SU-DHL-6 (cell line): Measurements from ENCODE around the gene ZNF772.

ENCODE experiments used
- EZH2phosphoT487 ChIP-seq: fragments of 200-600 bp; sonication (generic), shearing (Covaris generic); conservative IDR thresholded peaks from 2 replicates; pipeline ENCODE4 v1.6.1; 2018; ENCODE audit warnings: mild to moderate bottlenecking, antibody characterized with exemption, low read length, moderate library complexity, mixed read lengths
- TF ChIP-seq, protein P1 (sequence below): fragments of 200-600 bp; sonication (generic); IDR thresholded peaks from one replicate; pipeline ENCODE4 v1.5.1; 2017; ENCODE audit warnings: antibody characterized with exemption, mild to moderate bottlenecking, low read length, moderate library complexity; ENCODE audit not compliant: insufficient read depth, poor library complexity, severe bottlenecking

DNA sequence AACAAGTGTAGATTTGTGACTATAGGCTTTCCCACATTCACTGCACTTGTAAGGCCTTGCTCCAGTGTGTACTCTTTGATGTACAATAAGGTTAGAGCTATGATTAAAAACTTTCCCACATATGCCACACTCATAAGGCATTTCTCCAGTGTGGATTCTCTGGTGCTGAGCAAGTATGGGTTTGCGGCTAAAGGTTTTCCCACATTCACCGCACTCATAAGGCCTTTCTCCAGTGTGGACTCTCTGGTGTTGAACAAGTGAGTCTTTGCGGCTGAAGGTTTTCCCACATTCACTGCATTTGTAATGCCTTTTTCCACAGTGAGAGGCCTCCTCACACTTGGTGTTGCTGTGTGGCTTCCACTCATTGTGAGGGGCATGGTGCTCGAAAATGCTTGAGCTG is 3.7 kb downstream of the ZNF772 start:
- TF ChIP-seq, protein P1, sequence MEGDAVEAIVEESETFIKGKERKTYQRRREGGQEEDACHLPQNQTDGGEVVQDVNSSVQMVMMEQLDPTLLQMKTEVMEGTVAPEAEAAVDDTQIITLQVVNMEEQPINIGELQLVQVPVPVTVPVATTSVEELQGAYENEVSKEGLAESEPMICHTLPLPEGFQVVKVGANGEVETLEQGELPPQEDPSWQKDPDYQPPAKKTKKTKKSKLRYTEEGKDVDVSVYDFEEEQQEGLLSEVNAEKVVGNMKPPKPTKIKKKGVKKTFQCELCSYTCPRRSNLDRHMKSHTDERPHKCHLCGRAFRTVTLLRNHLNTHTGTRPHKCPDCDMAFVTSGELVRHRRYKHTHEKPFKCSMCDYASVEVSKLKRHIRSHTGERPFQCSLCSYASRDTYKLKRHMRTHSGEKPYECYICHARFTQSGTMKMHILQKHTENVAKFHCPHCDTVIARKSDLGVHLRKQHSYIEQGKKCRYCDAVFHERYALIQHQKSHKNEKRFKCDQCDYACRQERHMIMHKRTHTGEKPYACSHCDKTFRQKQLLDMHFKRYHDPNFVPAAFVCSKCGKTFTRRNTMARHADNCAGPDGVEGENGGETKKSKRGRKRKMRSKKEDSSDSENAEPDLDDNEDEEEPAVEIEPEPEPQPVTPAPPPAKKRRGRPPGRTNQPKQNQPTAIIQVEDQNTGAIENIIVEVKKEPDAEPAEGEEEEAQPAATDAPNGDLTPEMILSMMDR = no peak
- TF ChIP-seq EZH2phosphoT487 = no peak
